ENCODE data around the gene PTCD2.
"Not testable (repeated sequence)": the region's sequence is repeated elsewhere in the genome, so short reads cannot be mapped to it uniquely, and the experiment has no call there.

The PTCD2 gene

GRCh38 chr5:72402959-72403628, 82.9 kb downstream of the PTCD2 start:
- peak; percentile 75 for TF ChIP-seq CTCF (IDR thresholded peaks at IDR 0.05; ENCODE audit: low read depth, low read length, missing control alignments)
- no peaks in the 10 kb centered on the region for H3K36me3 ChIP-seq (replicated peaks)
- in situ Hi-C loops (cut with HindIII; ENCODE audit: low pct_ligation_motif_present, low sequenced_read_pairs): no loop called here
- no peak for DNase-seq
- no peak overlapping the region for H3K4me3 ChIP-seq (ENCODE audit: low read depth, low read length)
- H3K27me3 ChIP-seq (replicated peaks): no peaks in the 10 kb centered on the region
- H3K27ac ChIP-seq: peak overlapping the region; percentile 42

GRCh38 chr5:72404771-72405170, 84.6 kb downstream of the PTCD2 start:
- H3K27me3 ChIP-seq (replicated peaks); H3K4me3 ChIP-seq (ENCODE audit: low read depth, low read length); in situ Hi-C loops (cut with HindIII; ENCODE audit: low pct_ligation_motif_present, low sequenced_read_pairs); H3K27ac ChIP-seq; DNase-seq; H3K36me3 ChIP-seq (replicated peaks): not testable (repeated sequence)

- H3K27me3 ChIP-seq (replicated peaks): no peaks in the 10 kb centered on the region
- no peak for TF ChIP-seq CTCF (IDR thresholded peaks at IDR 0.05; ENCODE audit: low read depth, low read length, missing control alignments)
- no peak for DNase-seq
- H3K4me3 ChIP-seq (ENCODE audit: low read depth, low read length): no peak overlapping the region
- in situ Hi-C loops (cut with HindIII; ENCODE audit: low pct_ligation_motif_present, low sequenced_read_pairs): no loop called here
- no peaks in the 10 kb centered on the region for H3K36me3 ChIP-seq (replicated peaks)
- no peak overlapping the region for H3K27ac ChIP-seq
These were observed 86.9 kb downstream of the PTCD2 start for GRCh38 chr5:72407078-72407477.

- no peak for TF ChIP-seq CTCF (IDR thresholded peaks at IDR 0.05; ENCODE audit: low read depth, low read length, missing control alignments)
- no peak for DNase-seq
- Histone ChIP-seq H3K36me3 (replicated peaks) (no peaks in the 10 kb centered on the region), H3K27me3 (replicated peaks) (no peaks in the 10 kb centered on the region), H3K4me3 (ENCODE audit: low read depth, low read length) (no peak overlapping the region), H3K27ac (no peak overlapping the region)
- in situ Hi-C loops (cut with HindIII; ENCODE audit: low pct_ligation_motif_present, low sequenced_read_pairs): no loop called here
These were observed 87.4 kb downstream of the PTCD2 start for GRCh38 chr5:72407541-72407940.

GRCh38 chr5:72408127-72408526, 88.0 kb downstream of the PTCD2 start:
- Histone ChIP-seq H3K27ac (no peak overlapping the region), H3K4me3 (ENCODE audit: low read depth, low read length) (no peak overlapping the region), H3K36me3 (replicated peaks) (no peaks in the 10 kb centered on the region), H3K27me3 (replicated peaks) (no peaks in the 10 kb centered on the region)
- in situ Hi-C loops (cut with HindIII; ENCODE audit: low pct_ligation_motif_present, low sequenced_read_pairs): no loop called here
- no peak for TF ChIP-seq CTCF (IDR thresholded peaks at IDR 0.05; ENCODE audit: low read depth, low read length, missing control alignments)
- no peak for DNase-seq

GRCh38 chr5:72408603-72409002, 88.4 kb downstream of the PTCD2 start:
- no peaks in the 10 kb centered on the region for H3K27me3 ChIP-seq (replicated peaks)
- no peak for TF ChIP-seq CTCF (IDR thresholded peaks at IDR 0.05; ENCODE audit: low read depth, low read length, missing control alignments)
- H3K4me3 ChIP-seq (ENCODE audit: low read depth, low read length): no peak overlapping the region
- H3K27ac ChIP-seq: no peak overlapping the region
- H3K36me3 ChIP-seq (replicated peaks): no peaks in the 10 kb centered on the region
- in situ Hi-C loops (cut with HindIII; ENCODE audit: low pct_ligation_motif_present, low sequenced_read_pairs): no loop called here
- DNase-seq: no peak
